Ramos (cell line): ENCODE results near the gene WAPL.
"Not testable (repeated sequence)": the region's sequence is repeated elsewhere in the genome, so short reads cannot be mapped to it uniquely, and the experiment has no call there.

ENCODE experiments used
- in situ Hi-C: fragments of 300-500 bp; cut with MboI; formaldehyde crosslinking; loops from one replicate; pipeline ENCODE4 v1.14.3; 2022; ENCODE audit warnings: low sequenced_read_pairs; ENCODE audit not compliant: unreplicated experiment

Gene WAPL

GRCh38 chr10:86526606-86527005 lies 5.0 kb upstream of the WAPL start:
- in situ Hi-C loops = no loop called here

DNA sequence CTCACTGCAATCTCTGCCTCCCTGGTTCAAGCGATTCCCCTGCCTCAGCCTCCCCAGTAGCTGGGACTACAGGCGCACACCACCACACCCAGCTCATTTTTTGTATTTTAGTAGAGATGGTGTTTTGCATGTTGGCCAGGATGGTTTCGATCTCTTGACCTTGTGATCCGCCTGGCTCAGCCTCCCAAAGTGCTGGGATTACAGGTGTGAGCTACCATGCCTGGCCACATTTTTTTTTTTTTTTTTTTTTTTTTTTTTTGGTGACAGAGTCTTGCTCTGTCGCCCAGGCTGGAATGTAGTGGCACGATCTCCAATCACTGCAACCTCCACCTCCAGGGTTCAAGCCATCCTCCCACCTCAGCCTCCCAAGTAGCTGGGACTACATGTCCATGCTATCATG lies 4.1 kb upstream of the WAPL start:
- in situ Hi-C loops = not testable (repeated sequence)

- in situ Hi-C loops = no loop called here
Measured at GRCh38 chr10:86524225-86524962, 2.8 kb upstream of the WAPL start.

GRCh38 chr10:86523348-86523747 lies 1.8 kb upstream of the WAPL start:
- in situ Hi-C loops = no loop called here

- in situ Hi-C loops = no loop called here
Measured at GRCh38 chr10:86522510-86522855, 891 bp upstream of the WAPL start.

DNA sequence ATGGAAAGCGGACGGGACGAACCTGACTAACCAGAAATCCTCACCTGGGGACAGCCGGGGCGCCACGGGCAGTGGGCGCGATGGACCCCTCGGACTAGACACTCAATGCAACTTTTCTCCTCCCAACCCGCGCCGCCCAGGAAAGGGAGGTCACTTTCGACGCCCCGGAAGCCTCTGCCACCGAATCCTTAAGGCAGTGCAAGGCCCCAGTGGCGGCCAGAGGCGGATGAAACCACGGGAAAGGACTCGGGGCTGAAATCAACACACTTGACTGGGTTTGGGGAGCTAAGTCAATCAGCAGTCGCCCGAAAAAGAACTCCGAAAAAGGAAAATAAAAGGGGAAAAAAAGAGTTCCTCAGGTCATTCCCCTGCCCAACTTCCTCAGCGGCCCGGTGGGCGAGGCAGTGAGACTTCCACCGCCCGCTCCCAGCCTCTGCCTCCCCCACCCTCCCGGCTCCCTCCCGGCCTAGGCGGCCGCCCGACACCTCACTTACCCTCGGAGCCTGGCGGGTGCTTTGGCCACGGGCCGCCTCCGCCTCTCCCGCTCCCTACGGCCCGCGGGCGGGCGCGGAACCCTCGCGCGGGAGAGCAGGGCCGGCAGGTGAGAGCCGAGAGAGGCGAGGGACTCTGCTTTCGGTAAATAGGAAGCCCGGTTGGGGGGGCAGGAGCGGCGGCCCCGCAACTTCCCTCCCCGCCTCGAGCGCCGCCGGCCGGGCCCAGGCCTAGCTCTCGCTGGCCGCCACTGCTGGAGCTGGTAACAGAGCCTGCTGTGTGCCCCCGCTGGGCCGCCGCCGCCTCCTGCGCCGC lies 518 bp downstream of the WAPL start:
- in situ Hi-C loops = no loop called here

DNA sequence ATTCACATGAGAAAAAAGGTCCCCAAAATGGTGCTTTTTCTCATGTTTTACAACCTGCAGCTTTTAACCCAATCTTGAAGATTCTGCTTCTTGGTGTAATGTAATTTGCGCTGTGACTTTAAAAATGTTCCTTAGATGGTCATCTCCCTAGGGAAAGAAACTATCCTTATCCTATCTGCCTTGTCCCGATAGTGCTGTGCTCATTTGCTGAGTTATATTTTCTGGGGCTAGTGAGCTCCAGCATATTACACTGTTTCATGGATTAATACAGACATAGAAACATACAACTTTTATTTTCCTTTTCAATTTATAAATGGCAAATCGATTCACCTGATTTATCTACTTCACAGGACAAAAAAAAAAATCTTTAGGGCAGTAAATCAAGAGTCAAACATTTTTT lies 2.8 kb downstream of the WAPL start:
- in situ Hi-C loops = loop anchor here (10.0 kb wide), 1 partner anchor 114 kb away; no protein-coding TSS in a partner anchor

- in situ Hi-C loops = loop anchor here (10.0 kb wide), 1 partner anchor 107 kb away; no protein-coding TSS in a partner anchor
Measured at GRCh38 chr10:86512137-86512536, 9.5 kb downstream of the WAPL start.

GRCh38 chr10:86511027-86511865 lies 10.3 kb downstream of the WAPL start:
- in situ Hi-C loops = loop anchor here (10.0 kb wide), 1 partner anchor 106 kb away; no protein-coding TSS in a partner anchor

DNA sequence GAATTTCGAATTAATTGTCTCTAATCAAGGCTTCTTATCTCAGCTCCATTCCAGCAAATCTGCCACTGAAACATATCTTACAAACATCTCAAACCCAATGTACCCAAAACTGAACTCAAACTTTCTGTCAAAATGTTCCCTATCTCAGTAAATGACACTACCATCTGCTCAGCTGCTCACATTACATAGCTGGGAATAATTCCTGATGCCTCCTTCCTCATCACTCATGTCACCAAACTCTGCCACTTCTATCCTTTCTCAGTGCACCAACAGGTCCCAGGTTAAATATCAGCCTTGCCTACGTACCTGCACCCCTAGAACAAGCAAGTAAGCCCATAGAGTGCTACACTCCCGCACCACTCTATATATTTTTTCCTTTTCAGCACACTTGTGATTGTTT lies 12.4 kb downstream of the WAPL start:
- in situ Hi-C loops = no loop called here

DNA sequence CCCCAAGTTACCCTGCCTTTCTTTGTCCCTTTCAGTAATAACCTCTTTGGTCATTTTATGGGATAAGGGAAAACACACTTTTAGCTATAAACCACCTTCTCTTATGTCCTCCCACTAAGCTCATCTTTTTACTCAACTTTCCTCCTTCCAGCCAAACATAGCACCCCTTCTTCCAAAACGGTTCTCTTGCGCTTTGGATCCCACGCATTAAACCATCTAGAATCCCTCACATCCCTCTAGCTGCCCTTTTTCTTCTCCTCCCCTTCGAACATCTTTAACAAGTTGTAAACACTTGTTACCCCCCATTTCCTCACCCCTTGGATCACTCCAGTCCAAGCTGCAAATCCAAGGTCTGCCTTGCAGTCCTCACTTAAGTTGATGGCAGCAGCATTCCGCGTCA lies 13.4 kb downstream of the WAPL start:
- in situ Hi-C loops = no loop called here

DNA sequence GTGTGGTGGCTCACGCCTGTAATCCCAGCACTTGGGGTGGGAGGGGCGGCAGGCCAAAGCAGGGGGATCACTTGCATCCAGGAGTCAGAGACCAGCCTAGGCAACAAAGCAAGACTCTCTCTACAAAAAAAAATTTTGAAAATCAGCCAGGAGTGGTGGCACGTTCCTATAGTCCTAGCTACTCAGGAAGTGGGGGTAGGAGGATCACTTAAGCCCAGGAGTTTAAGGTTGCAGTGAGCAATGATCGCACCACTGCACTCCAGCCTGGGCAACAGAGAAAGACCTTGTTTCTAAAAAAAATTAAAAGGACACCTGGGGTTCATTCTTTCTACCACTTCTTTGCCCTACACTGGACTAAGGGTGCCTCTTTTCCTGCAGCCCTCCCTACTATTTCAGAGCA lies 15.1 kb downstream of the WAPL start:
- in situ Hi-C loops = no loop called here

GRCh38 chr10:86506062-86506461 lies 15.5 kb downstream of the WAPL start:
- in situ Hi-C loops = no loop called here

DNA sequence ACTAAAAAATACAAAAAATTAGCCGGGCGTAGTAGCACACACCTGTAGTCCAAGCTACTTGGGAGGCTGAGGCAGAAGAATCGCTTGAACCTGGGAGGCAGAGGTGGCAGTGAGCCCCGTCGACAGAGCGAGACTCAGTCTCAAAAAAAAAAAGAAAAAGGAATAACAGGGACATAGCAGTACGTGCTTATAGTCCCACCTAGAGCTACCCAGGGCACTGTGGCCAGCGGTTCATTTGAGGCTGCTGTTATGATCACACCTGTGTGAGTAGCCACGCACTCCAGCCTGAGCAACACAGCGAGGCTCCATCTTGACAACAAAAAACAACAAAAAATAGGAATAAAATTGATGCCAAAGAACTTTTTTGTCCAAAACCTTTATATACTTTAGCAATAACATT lies 17.1 kb downstream of the WAPL start:
- in situ Hi-C loops = no loop called here

DNA sequence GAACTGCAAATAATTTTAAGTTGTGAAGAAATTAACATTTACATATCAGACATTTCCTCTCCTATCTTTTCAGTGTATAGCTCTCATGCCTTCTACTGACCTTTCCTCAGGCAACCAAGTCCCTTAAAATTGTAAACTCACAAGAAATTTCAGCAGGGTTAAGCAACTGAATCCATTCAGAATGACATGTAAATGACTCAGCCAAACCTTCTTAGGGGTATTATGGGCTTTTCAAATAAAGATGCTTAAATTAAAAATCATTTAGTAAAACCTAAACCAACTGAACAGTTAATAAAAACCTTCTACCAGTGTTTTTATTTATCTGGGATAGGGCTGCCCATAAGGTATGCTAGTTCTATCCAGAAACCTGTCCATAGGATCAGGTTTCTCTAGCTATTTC lies 20.7 kb downstream of the WAPL start:
- in situ Hi-C loops = no loop called here

DNA sequence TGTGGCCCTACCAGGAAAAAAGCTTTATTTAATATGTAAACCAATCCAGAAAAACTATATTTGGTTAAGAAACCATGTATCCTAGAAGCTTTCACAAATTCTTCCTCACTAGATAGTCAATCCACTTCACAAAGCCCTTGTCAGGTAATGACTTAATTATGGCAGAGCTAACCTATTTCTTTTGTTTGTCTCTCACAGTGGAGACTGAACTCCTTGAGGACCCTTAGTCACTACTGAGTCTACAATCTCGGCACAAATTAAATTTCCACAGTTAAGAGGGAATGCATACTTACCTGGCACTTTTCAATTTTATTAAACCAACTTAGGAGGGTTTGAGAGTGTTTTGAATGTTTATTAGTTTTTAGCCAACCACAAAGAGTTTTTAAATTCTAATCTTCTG lies 23.0 kb downstream of the WAPL start:
- in situ Hi-C loops = no loop called here

DNA sequence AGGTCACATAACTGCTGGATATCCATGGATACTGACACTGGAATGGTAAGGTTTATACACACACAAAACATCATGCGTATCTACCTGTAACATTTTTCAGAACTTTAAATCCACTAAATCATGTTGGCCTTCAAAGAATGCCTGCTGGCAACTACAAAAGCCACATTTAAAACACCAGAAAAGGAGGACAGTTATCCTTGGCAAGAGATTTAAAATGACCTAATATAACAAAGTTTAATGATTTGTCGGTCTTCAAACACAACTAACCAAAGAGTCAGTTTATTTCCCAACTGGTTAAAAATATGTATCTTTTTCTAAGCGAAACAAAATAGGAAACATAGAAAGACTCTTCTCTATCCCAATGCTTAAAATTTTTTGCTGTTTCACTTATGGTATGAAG lies 24.0 kb downstream of the WAPL start:
- in situ Hi-C loops = no loop called here

DNA sequence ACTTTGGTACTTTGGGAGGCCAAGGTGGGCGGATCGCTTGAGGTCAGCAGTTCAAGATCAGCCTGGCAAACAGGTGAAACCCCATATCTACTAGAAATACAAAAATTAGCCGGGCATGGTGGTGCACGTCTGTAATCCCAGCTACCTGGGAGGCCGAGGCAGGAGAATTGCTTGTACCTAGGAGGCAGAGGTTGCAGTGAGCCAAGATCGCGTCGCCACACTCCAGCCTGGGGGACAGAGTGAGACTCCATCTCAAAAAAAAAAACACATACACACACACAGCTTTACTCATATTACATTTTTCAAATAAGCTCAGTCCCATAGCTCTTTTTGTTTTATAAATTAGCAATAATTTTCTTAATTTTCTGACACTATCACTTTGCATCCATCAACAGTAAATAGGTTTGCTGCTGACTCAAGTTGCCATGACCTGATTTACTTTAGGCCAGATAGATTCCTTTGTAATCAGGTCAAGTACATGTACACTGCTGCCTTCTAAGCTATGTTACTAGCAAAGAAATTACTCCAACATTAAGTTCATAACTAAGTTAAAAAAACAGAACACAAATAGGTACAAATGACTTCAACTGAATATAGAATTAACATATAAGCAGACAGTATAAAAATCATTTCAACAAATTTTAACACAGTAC lies 31.5 kb downstream of the WAPL start:
- in situ Hi-C loops = no loop called here

GRCh38 chr10:86489071-86489810 lies 32.4 kb downstream of the WAPL start:
- in situ Hi-C loops = no loop called here

DNA sequence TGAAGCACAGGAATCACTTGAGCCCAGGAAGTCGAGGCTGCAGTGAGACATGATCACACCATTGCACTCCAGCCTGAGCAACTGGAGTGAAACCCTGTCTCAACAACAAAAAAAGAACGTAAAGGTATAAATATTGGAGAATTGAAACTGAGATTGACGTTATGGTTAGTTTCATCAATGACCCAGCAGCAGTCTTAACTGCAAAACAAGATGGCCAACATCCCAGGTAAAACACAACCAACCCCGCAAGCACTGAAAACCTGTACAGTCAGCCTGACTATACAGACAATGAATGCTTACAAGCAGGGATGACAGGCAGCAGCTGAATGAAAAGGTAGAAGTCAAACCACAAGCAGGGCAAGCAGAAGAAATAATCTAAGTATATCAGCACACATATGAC lies 34.7 kb downstream of the WAPL start:
- in situ Hi-C loops = no loop called here
